Fibroblast of skin of left biceps (primary cell): Measurements from ENCODE around the gene CUL3.
"Not testable (repeated sequence)": the region's sequence is repeated elsewhere in the genome, so short reads cannot be mapped to it uniquely, and the experiment has no call there.

Source experiments
- DNase-seq, 2 experiments: peaks; one replicate each; pipeline ENCODE4 v3.0.0-alpha.2; 2013; ENCODE audit warnings: low read depth in 2 of 2

Gene CUL3

DNA sequence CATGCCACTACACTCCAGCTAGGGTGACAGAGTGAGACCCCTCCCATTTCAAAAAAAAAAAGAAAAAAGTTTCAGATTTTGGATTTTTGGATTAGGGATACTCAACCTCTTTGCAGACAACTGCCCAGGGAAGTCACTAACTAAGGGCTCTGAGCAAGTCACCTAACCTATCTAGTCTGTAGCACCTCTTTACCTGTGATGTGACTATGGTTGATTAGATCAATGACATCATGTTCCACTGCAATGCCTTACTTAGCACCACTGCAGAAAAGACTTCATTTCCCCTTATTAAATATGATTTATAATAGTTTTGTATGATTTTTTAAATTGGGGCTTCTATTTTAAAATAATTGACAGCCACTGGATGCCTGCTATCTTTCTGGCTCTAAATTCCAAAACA, 41.2 kb downstream of the CUL3 start:
- DNase-seq: no peak

DNA sequence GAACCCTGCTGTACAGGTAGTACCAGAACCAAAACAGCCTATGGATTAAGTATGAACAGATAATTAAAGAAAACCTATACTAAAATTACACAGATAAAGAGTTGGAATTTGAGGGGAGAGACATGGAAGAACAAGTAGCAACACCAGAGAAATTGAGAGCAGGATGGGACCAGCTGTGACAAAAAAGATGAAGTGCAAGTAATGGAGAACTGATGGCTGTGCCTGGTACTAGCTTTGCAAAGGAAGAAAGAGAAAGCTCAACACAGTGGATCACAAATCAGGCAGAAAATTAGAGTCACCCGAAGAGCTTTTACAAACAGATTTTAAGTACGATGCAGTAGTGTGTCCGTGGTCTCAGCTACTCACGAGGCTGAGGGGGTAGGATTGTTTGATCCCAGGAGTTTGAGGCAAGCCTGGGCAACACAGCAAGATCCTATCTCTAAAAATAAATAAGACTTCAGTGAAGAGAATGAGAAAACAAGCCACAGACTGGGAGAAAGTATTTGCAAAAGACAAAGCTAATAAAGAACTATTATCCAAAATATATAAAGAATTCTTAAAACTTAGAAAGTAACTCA, 46.5 kb downstream of the CUL3 start:
- DNase-seq: no peak

DNA sequence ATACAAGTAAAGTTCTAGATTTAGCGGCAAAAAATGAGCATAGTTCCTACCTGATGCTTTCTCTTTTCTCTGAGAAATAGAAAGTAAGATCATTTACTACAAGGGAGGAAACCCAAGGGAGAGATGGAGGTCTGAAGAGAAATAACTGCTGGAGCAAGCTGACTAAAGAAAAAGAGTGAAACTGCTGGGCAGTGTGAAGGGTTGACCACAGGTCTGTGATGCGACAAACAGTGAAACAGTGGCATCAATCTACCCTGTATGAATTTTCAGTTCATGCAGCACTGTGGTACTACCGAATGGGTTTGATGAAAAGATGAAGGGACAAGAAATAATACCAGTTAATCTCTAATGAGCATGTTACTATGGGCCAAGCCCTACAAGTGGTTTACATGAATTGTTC, 52.2 kb downstream of the CUL3 start:
- no peak for DNase-seq

DNA sequence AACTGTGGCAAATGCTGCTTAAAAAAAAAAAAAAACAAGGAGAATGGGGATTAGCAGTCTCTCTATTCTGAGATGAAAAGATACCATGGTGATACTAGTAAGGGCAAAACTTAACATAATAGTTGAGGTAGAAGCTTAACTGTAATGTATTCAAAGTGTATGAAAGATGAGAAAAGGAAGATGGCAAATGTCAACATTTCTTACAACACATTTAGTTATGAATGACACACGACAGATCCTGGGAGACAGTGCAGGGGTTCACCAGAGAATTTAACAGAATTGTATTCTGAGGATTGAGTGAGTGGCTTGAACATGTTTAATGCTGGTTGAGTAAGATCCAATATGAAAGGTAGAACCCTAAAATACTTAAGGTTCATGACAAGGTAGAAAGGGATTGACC, 52.7 kb downstream of the CUL3 start:
- DNase-seq: no peak

DNA sequence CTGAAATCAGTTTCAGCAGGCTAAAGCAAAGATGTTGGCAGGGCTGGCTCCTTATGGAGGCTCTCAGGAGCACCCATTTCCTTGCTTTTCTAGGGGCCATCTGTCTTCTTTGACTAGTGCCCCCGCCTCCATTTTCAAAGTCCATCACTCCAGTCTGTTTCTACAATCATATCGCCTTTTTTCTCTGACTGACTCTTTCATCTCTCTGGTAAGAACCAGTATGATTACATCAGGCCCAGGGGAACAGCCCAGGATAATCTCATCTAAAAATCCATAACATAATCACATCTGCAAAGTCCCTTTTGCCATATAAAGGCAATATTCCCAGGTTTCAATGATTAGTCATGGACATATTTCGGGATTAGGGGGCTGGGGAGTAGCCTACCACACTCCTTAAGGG, 57.0 kb downstream of the CUL3 start:
- peak in 1 of 2 experiments; percentile 5 for DNase-seq

DNA sequence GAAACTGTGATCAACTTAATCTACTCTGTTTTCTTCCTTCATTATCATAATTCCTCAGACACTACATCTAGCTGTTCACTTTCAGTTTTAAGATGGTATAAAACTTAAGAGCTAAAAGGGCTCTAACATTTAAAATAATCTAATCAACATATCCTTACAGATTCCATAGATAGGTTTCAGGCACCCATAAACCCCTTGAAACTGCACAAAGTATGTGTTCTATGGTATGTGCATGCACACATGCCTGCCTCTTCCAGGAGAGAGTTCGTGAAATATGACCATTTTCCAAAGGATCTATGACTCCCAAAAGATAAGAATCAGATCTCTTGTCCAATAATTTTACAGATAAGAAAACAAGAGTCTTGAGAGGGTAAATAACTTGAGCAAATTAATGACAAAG, 59.4 kb downstream of the CUL3 start:
- DNase-seq: no peak

DNA sequence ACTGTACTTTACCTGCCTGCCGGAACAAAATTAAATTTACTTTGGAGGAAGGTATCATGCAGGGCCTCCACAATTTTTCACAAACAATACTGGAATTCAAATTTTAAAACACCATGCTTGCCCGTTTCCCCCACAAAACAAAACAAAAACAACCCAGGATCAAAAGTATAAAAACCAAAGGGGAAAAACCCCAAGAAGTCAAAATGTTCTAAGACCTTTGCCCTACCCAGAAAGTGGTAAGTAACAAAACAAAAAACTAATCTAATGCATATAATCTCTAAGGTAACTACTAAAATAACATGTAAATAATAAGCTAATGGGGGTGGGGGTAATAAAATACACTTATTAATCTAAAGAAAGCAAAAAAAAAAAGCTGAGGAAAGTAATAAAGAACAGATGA, 60.5 kb downstream of the CUL3 start:
- no peak for DNase-seq

DNA sequence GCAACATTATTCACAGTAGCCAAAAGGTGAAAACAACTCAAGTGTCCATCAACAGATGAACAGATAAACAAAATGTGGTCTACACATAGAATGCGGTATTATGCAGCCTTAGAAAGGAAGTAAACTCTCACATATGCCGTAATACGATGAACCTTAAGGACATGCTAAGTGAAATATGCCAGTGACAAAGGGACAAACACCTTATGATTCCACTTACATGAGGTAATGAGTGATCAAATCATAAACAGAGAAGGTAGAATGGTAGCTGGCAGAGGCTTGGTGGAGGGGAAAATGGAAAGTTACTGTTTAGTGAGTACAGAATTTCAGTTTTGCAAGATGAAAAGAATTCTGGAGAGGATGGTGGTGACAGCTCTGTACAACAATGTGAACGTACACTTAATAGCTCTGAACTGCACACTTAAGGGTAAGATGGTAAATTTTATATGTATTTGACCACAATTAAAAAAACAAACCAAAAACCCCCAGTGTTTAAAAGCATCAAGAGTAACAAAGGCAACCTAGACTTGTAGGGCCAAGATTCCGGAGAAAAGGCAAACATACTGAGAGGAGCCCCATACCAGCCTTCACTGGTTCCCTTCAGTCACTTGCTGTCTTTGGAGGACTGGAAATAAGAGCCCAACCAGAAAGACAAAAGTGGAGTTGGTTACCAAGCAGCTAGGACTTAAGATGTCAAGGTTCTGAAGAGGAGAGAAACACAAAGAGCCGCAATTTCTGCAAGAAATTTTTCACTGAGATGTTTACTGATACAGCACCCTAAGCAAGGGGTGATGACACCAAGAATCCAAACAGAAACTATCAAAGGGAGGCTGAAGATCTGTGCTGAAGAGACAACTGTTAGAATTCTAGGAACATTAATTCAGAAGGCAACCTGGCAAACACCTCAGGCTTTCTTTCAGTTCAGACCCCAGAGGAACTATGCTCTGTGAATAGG, 61.3 kb downstream of the CUL3 start:
- DNase-seq: no peak

DNA sequence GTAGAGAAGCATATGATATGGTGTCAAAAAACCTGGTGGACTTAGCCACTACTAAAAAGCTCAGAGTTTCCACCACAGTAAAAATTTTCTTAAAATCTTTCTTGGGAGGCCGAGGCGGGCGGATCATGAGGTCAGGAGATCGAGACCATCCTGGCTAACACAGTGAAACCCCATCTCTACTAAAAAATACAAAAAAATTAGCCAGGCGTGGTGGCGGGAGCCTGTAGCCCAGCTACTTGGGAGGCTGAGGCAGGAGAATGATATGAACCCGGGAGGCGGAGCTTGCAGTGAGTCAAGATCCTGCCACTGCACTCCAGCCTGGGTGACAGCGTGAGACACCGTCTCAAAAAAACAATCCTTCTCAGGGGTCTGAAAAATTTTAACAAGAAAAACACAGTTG, 62.7 kb downstream of the CUL3 start:
- DNase-seq: not testable (repeated sequence)

DNA sequence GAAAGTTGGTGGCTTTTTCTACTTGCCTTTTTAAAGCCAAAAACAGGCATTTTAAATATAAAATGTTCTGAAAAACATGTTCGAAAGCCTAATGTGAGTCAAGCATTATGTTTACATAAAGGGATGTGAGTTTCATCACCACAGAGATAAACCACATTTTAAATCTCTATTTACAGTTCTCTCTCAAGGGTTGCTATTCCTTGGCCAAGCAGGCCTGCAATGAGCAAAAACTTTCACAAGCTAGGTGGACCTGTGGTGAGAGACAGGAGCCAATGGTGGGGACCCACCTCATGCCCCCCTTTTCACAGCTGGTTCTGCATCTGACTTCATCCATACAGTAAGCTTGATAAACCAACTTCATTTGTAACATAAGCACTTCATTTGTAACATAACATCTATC, 65.1 kb downstream of the CUL3 start:
- peak; percentile 32 to 39 for DNase-seq

DNA sequence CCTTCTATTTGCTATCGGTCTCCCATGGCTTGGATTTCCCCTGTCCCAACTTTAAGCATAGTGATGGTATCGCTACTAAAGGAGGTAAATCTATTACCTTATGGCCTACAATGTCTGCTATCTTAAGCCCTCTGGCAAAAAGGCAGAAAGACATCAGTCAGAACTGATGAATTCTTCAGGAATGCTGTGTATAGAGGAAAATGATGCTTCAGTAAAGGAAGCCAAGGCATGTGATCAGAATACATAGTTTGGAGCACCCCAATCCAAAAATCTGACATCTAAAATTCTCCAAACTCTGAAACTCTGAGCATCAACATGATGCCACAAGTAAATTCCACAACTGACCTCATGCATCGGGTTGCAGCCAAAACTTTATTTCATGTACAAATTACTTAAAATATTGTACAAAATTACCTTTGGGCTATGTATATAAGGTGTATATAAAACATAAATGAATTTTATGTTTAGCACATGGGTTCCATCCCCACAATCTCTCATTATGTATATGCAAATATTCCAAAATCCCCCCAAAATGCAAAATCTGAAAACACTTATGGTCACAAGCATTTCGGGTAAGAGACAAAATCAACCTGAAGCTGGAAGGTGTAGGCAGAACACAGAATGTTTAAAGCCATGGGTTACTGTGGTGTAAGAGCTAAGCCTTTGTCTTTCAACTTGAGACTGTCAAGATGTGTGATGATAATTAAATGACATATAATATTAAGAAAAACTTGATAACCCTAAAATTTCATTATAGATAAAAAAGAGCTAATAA, 66.2 kb downstream of the CUL3 start:
- DNase-seq: peak; percentile 40 to 46

DNA sequence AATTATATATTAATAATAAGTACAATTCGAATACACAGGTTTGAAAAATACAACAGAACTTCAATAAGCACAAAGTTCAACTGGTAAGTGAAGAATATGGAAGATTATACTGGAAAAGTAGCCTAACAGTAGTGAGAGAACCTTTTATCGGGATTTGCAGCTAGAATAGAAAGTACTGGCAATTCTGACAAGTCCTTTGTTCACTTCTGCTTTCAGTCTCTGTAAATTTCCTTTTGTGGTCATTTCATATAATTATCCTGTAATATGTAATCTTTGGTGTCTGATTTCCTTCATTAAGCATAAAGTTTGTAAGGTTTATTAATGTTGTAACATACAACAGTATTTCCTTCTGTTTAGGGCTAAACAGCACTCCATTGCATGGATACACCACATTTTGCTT, 67.2 kb downstream of the CUL3 start:
- no peak for DNase-seq

DNA sequence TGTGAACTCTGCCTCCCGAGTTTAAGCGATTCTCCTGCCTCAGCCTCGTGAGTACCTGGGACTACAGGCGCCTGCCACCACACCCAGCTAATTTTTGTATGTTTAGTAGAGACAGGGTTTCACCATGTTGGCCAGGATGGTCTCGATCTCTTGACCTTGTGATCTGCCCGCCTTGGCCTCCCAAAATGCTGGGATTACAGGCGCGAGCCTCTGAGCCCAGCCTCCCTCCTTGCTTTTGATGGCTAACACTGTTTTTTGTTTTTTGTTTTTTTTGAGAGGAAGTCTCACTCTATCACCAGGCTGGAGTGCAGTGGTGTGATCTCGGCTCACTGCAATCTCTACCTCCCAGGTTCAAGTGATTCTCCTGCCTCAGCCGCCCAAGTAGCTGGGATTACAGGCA, 68.8 kb downstream of the CUL3 start:
- not testable (repeated sequence) for DNase-seq

DNA sequence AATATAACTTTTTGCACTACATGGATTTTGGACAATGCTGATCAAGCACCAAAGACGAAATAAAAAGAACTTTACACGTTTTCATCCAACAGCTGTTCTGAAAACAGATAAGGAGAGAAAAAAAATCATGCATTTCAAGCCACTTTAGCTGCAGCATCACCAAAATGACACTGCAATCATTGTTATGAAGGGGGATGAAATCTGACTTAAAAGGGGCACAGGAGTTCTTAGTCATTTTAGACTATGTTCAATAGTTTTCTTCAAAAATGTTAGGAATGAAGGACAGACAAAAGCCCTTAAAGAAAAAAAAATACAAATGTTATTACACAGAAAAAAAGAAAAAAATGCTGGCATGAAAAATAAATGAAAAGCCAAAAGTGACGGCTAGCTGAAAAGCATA, 71.2 kb downstream of the CUL3 start:
- no peak for DNase-seq

DNA sequence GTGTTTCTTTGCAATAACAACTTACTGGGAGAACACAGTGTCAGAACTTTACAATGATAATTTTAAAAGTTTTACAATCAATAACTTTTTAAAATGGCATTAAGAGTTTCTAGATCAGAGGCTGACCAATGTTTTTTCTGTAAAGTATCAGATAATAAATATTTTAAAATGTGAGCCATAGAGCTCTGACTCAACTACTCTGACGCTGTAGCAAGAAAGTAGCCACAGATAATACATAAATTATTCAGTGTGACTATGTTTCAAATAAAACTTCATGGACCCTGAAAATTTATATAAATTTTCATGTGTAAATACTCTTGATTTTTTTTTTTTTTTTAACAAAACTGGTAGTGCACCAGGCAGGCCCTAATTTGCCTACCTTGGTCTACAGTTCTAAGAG, 77.4 kb downstream of the CUL3 start:
- no peak for DNase-seq

DNA sequence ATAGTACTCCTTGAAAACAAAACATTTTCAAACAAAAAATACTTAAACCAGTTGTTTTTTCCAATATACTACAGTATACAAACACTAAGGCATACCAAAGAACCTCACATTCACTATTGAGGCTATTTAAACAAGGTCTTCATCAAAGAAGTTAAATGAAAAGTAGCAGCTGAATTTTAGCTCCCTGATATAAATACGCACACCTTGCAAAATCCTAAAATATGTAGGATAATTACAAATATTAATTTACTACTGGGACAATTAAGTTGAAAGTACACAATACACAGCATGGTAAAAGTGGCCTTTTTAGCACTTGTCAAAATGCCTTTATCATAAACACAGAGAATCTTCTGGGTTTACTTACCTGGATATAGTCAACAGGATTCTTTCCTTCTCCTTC, 78.7 kb downstream of the CUL3 start:
- no peak for DNase-seq

DNA sequence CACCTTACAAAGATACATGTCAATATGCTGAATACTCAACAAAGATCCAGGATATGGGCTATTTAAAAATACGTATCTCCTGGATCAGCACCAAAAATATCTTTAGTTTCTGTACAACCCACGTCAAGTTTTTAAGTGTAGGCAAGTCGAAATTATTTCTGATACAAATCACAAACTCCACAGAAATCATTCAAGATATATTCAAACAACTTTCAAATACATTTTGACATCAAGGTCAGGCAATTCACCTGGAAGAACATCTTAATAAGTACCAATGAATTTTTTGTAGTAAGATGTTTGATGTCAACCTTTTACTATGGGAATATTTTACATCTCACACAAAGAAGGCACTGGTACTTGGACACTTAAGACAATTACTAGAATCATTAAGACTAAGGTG, 86.2 kb downstream of the CUL3 start:
- DNase-seq: no peak

DNA sequence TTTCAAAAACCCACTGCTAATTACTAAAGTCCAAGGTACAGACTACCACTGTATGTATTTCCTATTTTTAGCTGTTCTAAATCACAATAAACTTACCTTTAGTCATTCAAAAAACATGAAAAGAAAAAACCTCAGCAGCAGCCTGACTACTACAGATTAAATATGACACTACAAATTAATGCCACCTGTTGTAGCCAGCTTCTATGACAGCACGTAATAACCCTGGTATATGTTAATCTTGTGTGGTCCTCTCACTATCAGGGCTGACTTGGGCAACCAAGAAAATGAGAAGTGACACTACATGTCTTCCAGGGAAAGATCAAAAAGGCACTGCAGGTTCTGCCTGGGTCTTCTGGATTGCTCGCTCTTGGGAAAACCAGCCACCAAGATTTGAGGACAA, 92.6 kb downstream of the CUL3 start:
- DNase-seq: no peak

DNA sequence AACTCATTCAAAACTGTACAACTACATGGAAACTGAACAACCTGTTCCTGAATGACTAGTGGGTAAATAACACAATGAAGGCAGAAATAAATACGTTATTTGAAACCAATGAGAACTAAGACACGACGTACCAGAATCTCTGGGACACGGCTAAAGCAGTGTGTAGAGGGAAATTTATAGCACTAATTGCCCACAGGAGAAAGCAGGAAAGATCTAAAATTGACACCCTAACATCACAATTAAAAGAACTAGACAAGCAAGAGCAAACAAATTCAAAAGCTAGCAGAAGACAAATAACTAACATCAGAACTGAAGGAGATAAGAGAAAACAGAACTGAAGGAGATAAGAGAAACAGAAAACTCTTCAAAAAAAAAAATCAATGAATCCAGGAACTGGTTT, 97.2 kb downstream of the CUL3 start:
- DNase-seq: not testable (repeated sequence)

DNA sequence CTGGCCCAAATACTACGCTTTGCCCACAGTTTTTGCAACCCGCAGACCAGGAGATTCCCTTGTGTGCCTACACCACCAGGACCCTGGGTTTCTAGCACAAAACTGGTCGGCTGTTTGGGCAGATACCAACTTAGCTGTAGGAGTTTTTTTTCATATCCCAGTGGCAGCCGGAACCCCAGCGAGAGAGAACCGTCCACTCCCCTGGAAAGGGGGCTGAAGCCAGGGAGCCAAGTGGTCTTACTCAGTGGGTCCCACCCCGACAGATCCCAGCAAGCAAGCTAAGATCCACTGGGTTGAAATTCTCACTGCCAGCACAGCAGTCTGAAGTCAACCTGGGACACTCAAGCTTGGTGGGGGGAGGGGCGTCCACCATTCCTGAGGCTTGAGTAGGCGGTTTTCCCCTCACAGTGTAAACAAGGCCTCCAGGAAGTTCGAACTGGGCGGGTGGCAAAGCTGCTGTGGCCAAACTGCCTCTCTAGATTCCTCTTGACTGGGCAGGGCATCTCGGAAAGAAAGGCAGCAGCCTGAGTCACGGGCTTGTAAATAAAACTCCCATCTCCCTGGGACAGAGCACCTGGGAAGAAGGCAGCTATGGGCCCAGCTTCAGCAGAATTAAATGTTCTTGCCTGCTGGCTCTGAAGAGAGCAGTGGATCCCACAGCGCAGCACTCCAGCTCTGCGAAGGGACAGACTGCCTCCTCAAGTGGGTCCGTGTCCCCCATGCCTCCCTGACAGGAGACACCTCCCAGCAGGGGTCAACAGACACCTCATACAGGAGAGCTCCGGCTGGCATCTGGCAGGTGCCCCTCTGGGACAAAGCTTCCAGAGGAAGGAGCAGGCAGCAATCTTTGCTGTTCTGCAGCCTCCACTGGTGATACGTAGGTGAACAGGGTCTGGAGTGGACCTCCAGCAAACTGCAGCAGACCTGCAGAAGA, 99.8 kb downstream of the CUL3 start:
- DNase-seq: peak; percentile 36 to 45

DNA sequence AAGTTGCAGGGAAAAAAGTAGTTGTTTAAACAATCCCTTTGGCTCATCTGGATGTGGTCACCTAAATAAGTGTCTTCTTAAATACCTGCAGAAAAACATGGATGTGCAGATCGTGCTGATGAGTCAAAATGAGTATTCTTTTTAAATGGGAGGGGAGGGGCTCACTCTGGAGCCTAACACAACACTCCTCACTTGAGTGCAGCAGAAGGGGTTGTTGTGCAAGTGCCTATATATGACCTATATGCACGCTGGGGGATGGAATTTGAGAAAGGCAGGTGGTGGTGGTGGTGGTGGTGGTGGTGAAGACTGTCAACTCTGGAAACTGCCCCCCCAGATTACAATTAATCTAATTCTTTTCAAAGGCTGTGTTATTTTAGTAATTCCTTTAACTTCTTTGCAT, 105.3 kb downstream of the CUL3 start:
- DNase-seq: no peak

DNA sequence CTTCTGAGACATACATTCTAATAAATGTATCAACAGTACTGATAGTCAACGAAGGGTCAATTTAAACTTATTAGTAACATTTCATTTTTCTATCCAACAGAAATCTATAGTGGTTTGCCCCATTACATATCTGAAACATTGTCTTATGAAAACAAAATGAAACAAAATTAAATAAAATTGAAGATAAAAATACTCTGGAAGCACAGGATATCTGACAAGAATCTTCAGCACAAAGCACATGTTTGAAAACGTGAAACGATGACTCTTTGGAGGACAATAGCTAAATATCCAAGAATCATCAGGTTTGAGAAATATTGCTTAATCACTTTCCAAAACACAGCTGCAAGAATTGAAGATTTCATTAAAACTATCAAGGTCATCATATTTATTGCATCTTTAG, 112.3 kb downstream of the CUL3 start:
- no peak for DNase-seq
